ENCODE data around the gene JAKMIP1. TPM values are rescaled to one million over a fixed set of nuclear protein-coding genes. Genes with fewer than 3 reads are reported as not detected.
A peak's percentile ranks its signal among the peaks of the same experiment; 100 is the strongest.

The JAKMIP1 gene
- total RNA-seq, 1 donor from 2014 or later: 0.89 TPM

GRCh38 chr4:5988086-5988845, 212.1 kb downstream of the JAKMIP1 start:
- Mint-ChIP-seq H3K27ac (no peak overlapping the region), H3K4me3 (ENCODE audit: low read depth) (no peak overlapping the region), H3K27me3 (peaks cover 39% of the 10 kb centered on the region), H3K4me1 (ENCODE audit: low read depth) (no peaks in the 10 kb centered on the region), H3K36me3 (ENCODE audit: insufficient read depth) (no peaks in the 10 kb centered on the region), H3K9me3 (ENCODE audit: low read depth) (peaks cover 16% of the 10 kb centered on the region)
- no peak for DNase-seq (ENCODE audit: low spot score, unreplicated experiment)
- no peak for TF ChIP-seq CTCF (IDR thresholded peaks at IDR 0.05; ENCODE audit: unreplicated experiment)

GRCh38 chr4:5984843-5985242, 215.5 kb downstream of the JAKMIP1 start:
- Mint-ChIP-seq H3K4me3 (ENCODE audit: low read depth) (no peak overlapping the region), H3K4me1 (ENCODE audit: low read depth) (no peaks in the 10 kb centered on the region), H3K36me3 (ENCODE audit: insufficient read depth) (no peaks in the 10 kb centered on the region), H3K27me3 (peaks cover 42% of the 10 kb centered on the region), H3K27ac (no peak overlapping the region), H3K9me3 (ENCODE audit: low read depth) (peaks cover 16% of the 10 kb centered on the region)
- no peak for TF ChIP-seq CTCF (IDR thresholded peaks at IDR 0.05; ENCODE audit: unreplicated experiment)
- DNase-seq (ENCODE audit: low spot score, unreplicated experiment): no peak

GRCh38 chr4:5982156-5982973, 218.0 kb downstream of the JAKMIP1 start:
- Mint-ChIP-seq H3K27ac (no peak overlapping the region), H3K4me1 (ENCODE audit: low read depth) (no peaks in the 10 kb centered on the region), H3K4me3 (ENCODE audit: low read depth) (no peak overlapping the region), H3K9me3 (ENCODE audit: low read depth) (peaks cover 16% of the 10 kb centered on the region), H3K27me3 (peaks cover 39% of the 10 kb centered on the region), H3K36me3 (ENCODE audit: insufficient read depth) (no peaks in the 10 kb centered on the region)
- TF ChIP-seq CTCF (IDR thresholded peaks at IDR 0.05; ENCODE audit: unreplicated experiment): no peak
- no peak for DNase-seq (ENCODE audit: low spot score, unreplicated experiment)

- no peaks in the 10 kb centered on the region for H3K36me3 Mint-ChIP-seq (ENCODE audit: insufficient read depth)
- H3K4me1 Mint-ChIP-seq (ENCODE audit: low read depth): no peaks in the 10 kb centered on the region
- TF ChIP-seq CTCF (IDR thresholded peaks at IDR 0.05; ENCODE audit: unreplicated experiment): no peak
- H3K4me3 Mint-ChIP-seq (ENCODE audit: low read depth): no peak overlapping the region
- peaks cover 38% of the 10 kb centered on the region for H3K27me3 Mint-ChIP-seq
- H3K27ac Mint-ChIP-seq: no peak overlapping the region
- DNase-seq (ENCODE audit: low spot score, unreplicated experiment): no peak
- H3K9me3 Mint-ChIP-seq (ENCODE audit: low read depth): peaks cover 16% of the 10 kb centered on the region
These were observed 219.8 kb downstream of the JAKMIP1 start for GRCh38 chr4:5980436-5981155.

GRCh38 chr4:5979981-5980380, 220.4 kb downstream of the JAKMIP1 start:
- Mint-ChIP-seq H3K27ac (no peak overlapping the region), H3K9me3 (ENCODE audit: low read depth) (peaks cover 13% of the 10 kb centered on the region), H3K36me3 (ENCODE audit: insufficient read depth) (no peaks in the 10 kb centered on the region), H3K4me1 (ENCODE audit: low read depth) (no peaks in the 10 kb centered on the region), H3K4me3 (ENCODE audit: low read depth) (no peak overlapping the region), H3K27me3 (peaks cover 38% of the 10 kb centered on the region)
- no peak for DNase-seq (ENCODE audit: low spot score, unreplicated experiment)
- peak; percentile 54 for TF ChIP-seq CTCF (IDR thresholded peaks at IDR 0.05; ENCODE audit: unreplicated experiment)

Measured in progenitor cell of endocrine pancreas (in vitro differentiated cells).